Measurements from ENCODE around the gene MMP21.

- no peak for TF ChIP-seq CTCF (IDR thresholded peaks at IDR 0.05; ENCODE audit: borderline replicate concordance, extremely low read depth, low read length, poor library complexity, severe bottlenecking)
- TF ChIP-seq EZH2 (IDR thresholded peaks at IDR 0.05; ENCODE audit: borderline replicate concordance, low read depth, low read length, severe bottlenecking): no peak
These were observed 54.6 kb downstream of the MMP21 start for GRCh38 chr10:125721035-125721434.

Data from DND-41 (cell line).